ENCODE results near the gene SGPL1.
"Not testable (repeated sequence)": the region's sequence is repeated elsewhere in the genome, so short reads cannot be mapped to it uniquely, and the experiment has no call there.

SGPL1 gene

GRCh38 chr10:70906031-70906783, 90.5 kb downstream of the SGPL1 start:
- DNase-seq (ENCODE audit: low read depth in 2 of 2): no peak

GRCh38 chr10:70906953-70907636, 91.3 kb downstream of the SGPL1 start:
- DNase-seq (ENCODE audit: low read depth in 2 of 2): no peak

GRCh38 chr10:70907637-70908405, 92.1 kb downstream of the SGPL1 start:
- no peak for DNase-seq (ENCODE audit: low read depth in 2 of 2)

DNA sequence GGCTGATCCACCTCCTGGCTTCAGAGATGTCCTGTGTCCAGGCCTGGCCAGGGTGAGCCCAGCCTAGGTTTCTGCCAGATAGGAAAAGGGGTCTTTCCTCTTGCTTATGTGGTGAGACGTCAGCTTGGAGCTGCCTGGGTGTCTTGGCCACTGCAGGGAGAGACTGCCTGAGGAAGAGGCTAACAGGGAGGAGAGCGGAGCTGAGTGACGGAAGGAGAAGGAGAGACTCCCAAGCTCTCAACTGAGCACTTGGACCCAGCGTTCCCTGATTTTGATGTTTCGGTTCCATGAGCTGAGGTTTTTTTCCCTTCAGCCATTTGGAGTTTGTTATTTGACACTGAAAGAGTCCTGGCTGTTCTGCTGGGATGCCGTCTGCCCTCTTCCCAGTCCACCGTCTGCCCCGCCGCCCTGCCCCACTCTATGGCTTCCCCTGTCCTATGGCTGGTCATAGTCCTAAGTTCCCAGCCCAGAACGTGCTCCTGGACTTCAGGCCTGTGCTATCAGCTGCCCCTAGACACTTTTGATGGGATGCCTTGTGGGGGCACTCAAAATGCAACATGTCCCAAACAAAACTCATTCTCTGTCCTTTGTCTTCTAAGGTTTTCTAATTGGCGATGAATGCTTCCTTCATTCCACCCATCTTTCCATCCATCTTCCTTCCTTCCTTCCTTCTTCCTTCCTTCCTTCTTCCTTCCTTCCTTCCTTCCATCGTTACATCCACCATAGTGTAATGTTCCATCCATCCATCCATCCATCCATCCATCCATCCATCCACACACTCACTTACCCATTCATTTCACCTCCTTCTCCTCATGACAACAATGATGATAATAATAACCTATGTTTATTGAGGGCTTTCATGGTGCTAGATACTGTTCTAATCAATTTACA, 92.9 kb downstream of the SGPL1 start:
- DNase-seq (ENCODE audit: low read depth in 2 of 2): no peak

- DNase-seq (ENCODE audit: low read depth in 2 of 2): no peak
These were observed 93.7 kb downstream of the SGPL1 start for GRCh38 chr10:70909326-70909935.

- DNase-seq (ENCODE audit: low read depth in 2 of 2): no peak
These were observed 95.0 kb downstream of the SGPL1 start for GRCh38 chr10:70910486-70911341.

DNA sequence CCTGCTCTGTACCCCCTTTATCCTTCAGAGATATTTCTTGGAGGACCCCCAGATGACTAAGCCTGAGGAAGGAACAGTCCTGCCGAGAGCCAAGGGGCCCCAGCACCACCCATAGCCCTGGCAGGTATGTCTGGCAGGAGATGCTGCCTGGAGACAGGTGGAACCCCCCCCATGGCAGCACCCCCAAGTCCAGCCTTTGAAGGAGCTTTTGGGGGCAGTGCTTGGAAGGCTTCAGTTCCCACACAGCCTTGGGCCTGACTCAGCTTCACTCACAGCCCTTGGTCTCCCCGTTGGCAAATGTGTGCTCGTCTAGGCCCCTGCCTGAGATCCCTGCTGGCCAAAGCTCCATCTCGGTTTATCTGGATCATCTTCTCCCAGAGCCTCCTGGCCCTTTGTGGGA, 95.6 kb downstream of the SGPL1 start:
- DNase-seq (ENCODE audit: low read depth in 2 of 2): no peak

DNA sequence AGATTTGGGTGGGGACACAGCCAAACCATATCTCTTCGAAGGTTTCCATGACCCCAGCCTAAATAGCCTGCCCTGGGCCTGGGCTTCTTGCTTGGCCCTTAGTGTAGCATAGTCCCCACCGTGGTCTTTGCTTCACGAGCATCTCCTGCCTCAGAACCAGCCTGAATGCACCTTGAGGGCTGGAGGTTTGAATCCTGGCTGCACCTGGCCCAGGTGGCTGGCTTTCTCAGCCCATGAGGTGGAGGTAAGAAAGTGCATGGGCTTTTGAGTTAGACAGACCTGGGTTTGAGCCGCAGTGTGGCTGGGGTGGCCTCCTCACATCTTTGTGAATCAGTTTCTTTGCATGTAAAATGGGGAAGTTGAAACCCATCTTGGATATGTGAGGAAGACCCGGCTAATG, 96.8 kb downstream of the SGPL1 start:
- no peak for DNase-seq (ENCODE audit: low read depth in 2 of 2)

GRCh38 chr10:70913191-70913892, 97.6 kb downstream of the SGPL1 start:
- DNase-seq (ENCODE audit: low read depth in 2 of 2): no peak

DNA sequence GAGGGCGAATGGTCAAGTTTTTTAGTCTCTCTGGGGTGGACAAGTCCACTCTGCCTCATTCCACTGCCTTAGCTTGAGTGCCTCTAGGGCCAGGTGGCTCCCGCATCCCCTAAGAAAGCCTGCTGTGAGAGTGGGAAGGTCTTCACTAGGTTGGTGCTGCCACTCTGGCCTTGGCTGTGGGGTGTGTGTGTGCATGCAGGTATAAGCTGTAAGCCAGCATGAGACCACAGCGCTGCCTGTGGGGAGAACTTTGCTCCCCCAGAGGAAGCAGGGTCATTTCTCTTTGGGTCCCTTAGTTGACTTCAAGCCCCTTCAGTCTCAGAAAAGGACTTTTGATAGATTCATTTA, 98.1 kb downstream of the SGPL1 start:
- no peak for DNase-seq (ENCODE audit: low read depth in 2 of 2)

DNA sequence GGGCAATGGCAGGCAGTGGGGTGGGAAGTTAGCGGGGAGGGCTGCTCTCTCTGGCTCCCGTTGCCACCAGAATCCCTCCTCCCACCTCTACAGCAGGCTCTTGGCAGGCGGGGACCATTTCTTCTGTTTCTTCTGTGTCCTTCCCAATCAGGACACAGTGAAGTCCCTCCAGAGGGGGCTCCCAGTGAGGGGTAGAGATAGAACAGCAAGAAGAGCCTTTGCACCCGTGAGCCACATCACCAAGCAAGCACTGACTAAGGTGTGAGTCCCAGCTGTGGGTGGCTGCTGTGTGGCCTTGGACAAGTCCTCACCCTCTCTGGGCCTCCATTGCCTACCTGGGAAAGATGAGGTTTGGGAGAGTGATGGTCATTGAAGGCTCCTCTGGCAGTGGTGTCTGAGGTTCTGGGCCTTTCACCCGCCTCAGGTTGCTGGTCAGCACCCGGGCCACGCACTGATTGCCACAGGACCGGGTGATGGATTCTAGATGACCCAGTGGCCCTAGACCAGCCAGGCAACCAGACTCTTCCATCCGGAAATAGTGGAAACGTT, 98.6 kb downstream of the SGPL1 start:
- DNase-seq (ENCODE audit: low read depth in 2 of 2): no peak

DNA sequence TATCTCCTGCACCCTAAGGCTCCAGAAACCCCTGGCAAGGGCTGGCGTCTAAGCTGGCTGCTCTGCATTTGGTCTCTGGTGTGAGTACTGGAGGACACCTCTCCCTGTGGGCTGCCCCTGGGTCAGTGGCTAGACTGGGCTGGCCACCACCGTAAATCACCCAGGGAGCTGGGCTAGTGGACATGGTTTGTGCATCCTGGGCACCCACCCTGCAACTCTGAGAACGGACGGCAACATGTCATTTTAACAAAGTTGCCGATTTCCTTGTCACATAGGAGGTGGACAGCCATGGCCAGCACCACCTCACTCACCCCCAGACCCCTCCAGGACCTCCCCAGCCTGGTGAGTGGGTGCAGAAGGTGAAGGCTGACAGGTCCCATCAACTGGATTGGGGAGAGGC, 99.5 kb downstream of the SGPL1 start:
- DNase-seq (ENCODE audit: low read depth in 2 of 2): no peak

DNA sequence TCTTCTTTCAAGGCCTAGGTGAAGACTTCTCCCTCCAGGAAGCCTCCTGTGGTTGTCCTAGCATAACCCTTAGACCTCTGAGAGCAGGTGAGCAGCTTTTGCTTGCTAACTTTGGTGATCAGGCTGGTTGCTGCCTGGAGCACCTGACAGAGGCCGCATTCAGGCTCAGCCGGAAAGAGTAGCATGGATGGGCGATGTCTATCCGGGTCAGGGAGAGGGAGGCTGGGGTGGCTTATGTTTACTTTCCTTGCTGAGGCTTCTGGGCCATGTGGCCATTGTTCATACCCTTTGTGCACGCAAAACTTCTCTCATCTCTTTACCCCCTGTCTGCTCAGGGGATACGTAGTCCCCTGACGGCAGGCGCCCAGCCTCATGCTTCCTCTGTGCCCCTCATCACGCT, 100.1 kb downstream of the SGPL1 start:
- DNase-seq (ENCODE audit: low read depth in 2 of 2): no peak

GRCh38 chr10:70916241-70916640, 100.5 kb downstream of the SGPL1 start:
- no peak for DNase-seq (ENCODE audit: low read depth in 2 of 2)

DNA sequence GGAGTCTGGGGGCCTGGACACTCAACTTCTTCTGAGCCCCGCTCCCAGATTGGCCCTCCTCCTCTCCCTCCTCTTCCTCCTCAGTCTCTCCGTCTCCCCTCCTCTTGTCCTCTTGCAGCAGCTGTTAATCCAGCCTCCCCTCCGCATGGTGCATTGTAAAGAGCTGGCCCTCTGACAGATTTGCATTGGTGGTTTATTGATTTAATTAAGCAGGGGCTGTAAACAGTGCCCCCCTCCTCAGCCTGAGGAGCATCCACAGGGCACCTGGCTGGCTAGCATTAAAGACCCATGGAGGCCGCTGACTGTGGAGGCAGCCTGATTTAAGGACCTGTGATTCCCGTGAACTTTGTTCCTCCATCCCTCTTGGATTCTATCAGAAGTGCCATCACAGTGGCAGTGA, 101.5 kb downstream of the SGPL1 start:
- DNase-seq (ENCODE audit: low read depth in 2 of 2): no peak

DNA sequence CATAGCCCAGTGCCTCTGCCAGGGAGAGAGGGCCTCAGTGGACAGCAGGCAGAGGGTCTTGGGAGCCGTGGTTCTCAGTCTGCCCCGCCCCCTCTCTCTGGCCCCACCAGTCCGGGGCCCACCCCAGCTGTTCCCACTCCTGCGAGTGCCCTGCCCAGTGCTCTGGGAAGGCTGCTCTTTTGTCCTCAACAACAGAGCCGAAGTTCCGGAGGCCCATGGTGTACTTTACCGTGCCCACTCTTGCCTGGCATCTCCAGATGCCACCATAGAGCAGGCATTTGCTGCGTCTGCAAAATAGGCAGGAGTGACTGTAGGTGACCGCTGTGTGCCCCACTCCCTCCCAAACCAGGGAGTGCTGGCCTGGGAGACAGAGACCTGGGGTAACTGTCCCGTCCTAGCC, 101.9 kb downstream of the SGPL1 start:
- no peak for DNase-seq (ENCODE audit: low read depth in 2 of 2)

GRCh38 chr10:70918851-70919530, 103.2 kb downstream of the SGPL1 start:
- no peak for DNase-seq (ENCODE audit: low read depth in 2 of 2)

DNA sequence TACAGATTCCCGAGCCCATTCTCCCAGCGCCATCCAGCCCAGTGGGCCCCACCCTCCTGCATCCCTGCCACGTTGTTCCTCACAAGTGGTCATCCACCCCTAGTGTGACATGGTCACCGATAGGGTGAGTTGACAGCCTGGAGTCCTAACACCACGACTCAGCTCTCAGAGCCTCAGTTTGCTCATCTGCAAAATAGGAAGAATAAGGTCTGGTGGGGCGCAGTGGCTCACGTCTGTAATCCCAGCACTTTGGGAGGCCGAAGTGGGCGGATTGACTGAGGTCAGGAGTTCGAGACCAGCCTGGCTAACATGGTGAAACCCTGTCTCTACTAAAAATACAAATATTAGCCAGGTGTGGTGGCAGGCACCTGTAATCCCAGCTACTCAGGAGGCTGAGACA, 104.2 kb downstream of the SGPL1 start:
- not testable (repeated sequence) for DNase-seq (ENCODE audit: low read depth in 2 of 2)

GRCh38 chr10:70920519-70920918, 104.8 kb downstream of the SGPL1 start:
- no peak for DNase-seq (ENCODE audit: low read depth in 2 of 2)

Measured in stimulated activated CD8-positive, alpha-beta memory T cell treated with anti-CD3 and anti-CD28 coated beads, Interleukin-7, amount 100 ng/mL, for 1 hour (primary cell).